ENCODE results near the gene JAK1.

The JAK1 gene

DNA sequence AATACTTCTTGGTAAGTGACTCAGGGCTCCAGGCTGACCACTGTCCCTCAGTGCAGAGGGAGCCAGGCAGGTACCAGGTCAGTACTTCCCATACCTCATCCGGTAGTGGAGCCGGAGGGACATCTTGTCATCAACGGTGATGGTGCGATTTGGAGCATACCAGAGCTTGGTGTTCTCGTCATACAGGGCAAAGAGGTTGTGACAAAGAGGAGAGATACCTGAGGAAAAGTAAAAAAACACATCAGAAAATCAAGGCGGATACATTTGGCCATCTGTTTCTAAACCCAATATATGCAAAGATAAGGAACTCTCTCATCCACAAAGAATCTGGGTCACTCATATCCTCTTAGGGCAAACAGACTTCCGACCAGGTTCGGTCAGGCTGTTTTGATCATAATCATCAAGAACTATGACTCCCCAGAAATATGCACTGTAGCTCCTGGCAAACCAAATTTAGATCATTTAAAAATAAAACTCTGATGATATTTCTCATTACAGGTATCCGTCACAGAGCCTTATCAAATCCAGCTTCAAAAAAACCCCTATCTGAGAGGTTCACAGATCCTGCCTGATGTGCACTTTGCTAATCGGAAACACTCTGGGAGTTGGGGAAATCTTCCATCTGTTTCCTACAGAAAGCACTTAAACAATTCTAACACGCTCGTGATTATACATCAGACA lies 87.3 kb downstream of the JAK1 start:
- H3K36me3 ChIP-seq, result peaks cover 37 to 56% (median 52%) of the 10 kb centered on the region in 3 donors
- TF ChIP-seq, protein P1, sequence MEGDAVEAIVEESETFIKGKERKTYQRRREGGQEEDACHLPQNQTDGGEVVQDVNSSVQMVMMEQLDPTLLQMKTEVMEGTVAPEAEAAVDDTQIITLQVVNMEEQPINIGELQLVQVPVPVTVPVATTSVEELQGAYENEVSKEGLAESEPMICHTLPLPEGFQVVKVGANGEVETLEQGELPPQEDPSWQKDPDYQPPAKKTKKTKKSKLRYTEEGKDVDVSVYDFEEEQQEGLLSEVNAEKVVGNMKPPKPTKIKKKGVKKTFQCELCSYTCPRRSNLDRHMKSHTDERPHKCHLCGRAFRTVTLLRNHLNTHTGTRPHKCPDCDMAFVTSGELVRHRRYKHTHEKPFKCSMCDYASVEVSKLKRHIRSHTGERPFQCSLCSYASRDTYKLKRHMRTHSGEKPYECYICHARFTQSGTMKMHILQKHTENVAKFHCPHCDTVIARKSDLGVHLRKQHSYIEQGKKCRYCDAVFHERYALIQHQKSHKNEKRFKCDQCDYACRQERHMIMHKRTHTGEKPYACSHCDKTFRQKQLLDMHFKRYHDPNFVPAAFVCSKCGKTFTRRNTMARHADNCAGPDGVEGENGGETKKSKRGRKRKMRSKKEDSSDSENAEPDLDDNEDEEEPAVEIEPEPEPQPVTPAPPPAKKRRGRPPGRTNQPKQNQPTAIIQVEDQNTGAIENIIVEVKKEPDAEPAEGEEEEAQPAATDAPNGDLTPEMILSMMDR (IDR thresholded peaks at IDR 0.05), result no peak
- H3K9me3 ChIP-seq, result no peaks in the 10 kb centered on the region
- intact Hi-C loops (cut with DNase I; ENCODE audit: low total_unique reads), result no loop called here
- no peak for DNase-seq
- no peak overlapping the region for H3K4me3 ChIP-seq
- no peaks in the 10 kb centered on the region for H3K4me1 ChIP-seq
- no peaks in the 10 kb centered on the region for H3K27me3 ChIP-seq
- H3K27ac ChIP-seq, result no peak overlapping the region

DNA sequence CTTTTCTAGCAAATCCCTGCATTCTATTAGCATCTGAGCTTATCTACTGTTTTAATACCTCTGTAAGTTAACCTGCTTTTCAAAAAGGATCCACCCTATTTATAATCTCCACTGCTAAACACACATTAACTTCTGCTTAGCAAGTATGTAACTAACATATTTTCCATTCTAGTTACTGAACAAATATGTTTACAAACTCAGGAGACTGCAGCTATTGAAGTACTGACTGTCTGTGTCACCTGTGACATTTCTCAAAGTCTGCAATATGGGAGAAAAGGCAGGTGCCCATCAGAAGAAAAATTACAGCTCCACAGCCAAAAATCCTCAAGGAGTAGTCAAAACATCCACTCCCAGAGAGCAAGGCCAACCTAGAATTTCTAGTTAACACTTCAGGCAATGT lies 88.3 kb downstream of the JAK1 start:
- no peak for DNase-seq
- no peak overlapping the region for H3K4me3 ChIP-seq
- H3K27me3 ChIP-seq, result no peaks in the 10 kb centered on the region
- no peaks in the 10 kb centered on the region for H3K4me1 ChIP-seq
- peaks cover 43 to 63% (median 57%) of the 10 kb centered on the region in 3 donors for H3K36me3 ChIP-seq
- H3K27ac ChIP-seq, result no peak overlapping the region
- TF ChIP-seq, protein P1 (IDR thresholded peaks at IDR 0.05), result no peak
- no peaks in the 10 kb centered on the region for H3K9me3 ChIP-seq
- intact Hi-C loops (cut with DNase I; ENCODE audit: low total_unique reads), result no loop called here

DNA sequence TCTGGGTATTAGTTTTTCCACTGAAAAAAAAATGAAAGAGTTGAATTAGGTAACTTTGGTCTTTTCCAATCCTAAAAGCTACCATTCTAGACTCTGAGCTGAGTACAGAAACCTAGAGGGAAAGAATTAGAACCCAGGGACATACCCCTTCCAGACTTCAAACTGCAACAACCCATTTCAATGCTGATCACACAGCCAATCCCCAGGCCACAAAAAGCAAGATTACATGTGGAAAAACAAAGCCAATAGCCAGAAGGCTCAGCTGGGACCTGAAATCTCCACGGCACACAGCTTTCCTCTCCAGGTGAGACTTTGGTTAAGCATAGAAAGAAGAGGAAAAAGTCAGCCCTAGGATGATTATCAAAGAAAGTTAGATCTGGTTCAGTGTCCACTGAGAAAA lies 88.8 kb downstream of the JAK1 start:
- Histone ChIP-seq H3K4me1 (no peaks in the 10 kb centered on the region), H3K36me3 (peaks cover 43 to 62% (median 57%) of the 10 kb centered on the region in 3 donors), H3K27me3 (no peaks in the 10 kb centered on the region), H3K9me3 (no peaks in the 10 kb centered on the region), H3K4me3 (no peak overlapping the region), H3K27ac (no peak overlapping the region)
- TF ChIP-seq, protein P1 (IDR thresholded peaks at IDR 0.05), result no peak
- intact Hi-C loops (cut with DNase I; ENCODE audit: low total_unique reads), result no loop called here
- DNase-seq, result no peak

DNA sequence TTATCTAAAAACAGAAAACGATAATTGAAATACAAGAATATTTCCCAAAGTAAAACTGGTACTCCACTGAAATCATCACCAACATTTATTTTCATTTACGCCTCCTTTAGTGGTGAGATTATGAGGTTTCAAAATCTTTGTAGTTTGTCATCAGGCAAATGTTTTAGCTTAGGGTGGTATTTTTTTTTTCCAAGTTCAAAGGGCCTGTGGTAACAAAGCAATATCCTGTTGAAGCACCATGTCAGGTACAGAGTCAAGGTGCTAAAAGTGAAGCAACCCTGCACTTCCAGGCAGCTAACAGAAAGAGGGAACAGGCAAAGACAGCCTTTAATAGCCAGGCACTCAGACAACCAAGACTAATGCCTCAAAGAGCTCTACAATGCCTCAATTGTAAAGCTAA lies 89.2 kb downstream of the JAK1 start:
- Histone ChIP-seq H3K9me3 (no peaks in the 10 kb centered on the region), H3K4me3 (no peak overlapping the region), H3K27me3 (no peaks in the 10 kb centered on the region), H3K36me3 (peaks cover 47 to 61% (median 57%) of the 10 kb centered on the region in 3 donors), H3K4me1 (no peaks in the 10 kb centered on the region), H3K27ac (no peak overlapping the region)
- no peak for DNase-seq
- TF ChIP-seq, protein P1 (IDR thresholded peaks at IDR 0.05), result no peak
- intact Hi-C loops (cut with DNase I; ENCODE audit: low total_unique reads), result no loop called here

DNA sequence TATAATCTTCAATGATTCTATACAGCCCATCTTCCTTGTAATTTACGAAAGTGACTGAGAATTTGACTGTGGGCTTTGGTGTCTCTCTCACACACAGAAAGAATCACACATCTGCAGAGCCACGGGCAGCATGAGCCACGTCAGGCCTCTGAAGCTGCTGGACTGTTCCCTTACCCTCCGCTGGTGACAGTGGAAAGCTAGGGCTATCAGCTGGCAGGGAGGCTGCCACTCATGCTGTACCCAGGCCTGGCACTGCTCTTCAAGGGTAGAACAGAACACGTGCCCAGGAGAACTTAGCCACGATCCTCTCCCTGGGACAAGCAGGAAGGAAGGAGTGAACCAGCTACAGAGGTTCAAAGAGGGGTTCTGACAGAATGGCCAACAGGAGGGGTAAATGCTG lies 90.7 kb downstream of the JAK1 start:
- Histone ChIP-seq H3K4me3 (no peak overlapping the region), H3K27me3 (no peaks in the 10 kb centered on the region), H3K9me3 (no peaks in the 10 kb centered on the region), H3K36me3 (peaks cover 59 to 68% (median 59%) of the 10 kb centered on the region in 3 donors), H3K4me1 (no peaks in the 10 kb centered on the region), H3K27ac (no peak overlapping the region)
- TF ChIP-seq, protein P1 (IDR thresholded peaks at IDR 0.05), result no peak
- intact Hi-C loops (cut with DNase I; ENCODE audit: low total_unique reads), result no loop called here
- DNase-seq, result no peak

All from tibial artery (tissue), 4 donors.